ENCODE data around the gene LRIG1.

The LRIG1 gene

GRCh38 chr3:66379565-66379964 lies 121.3 kb downstream of the LRIG1 start:
- no peak overlapping the region for H3K27ac ChIP-seq
- no peak for TF ChIP-seq CTCF (conservative IDR thresholded peaks at IDR 0.05; ENCODE audit: low read depth, low read length)
- no peaks in the 10 kb centered on the region for H3K79me2 ChIP-seq (ENCODE audit: insufficient read depth, low read depth)
- H3K4me2 ChIP-seq, result no peak overlapping the region
- no peak overlapping the region for H2AFZ ChIP-seq (ENCODE audit: low read depth)
- H3K27me3 ChIP-seq (ENCODE audit: insufficient read depth, low read depth), result no peaks in the 10 kb centered on the region
- no peak overlapping the region for H3K4me3 ChIP-seq (IDR thresholded peaks at IDR 0.05; ENCODE audit: insufficient read depth, low read depth, low read length)
- no peaks in the 10 kb centered on the region for H3K4me1 ChIP-seq (ENCODE audit: low read depth, poor library complexity, severe bottlenecking)
- H3K36me3 ChIP-seq (ENCODE audit: insufficient read depth), result peaks cover 12% of the 10 kb centered on the region; the same call in 1 of the 2 replicates
- no peak overlapping the region for H3K9ac ChIP-seq
- H4K20me1 ChIP-seq (ENCODE audit: insufficient read depth), result no peaks in the 10 kb centered on the region

GRCh38 chr3:66378256-66378655 lies 122.6 kb downstream of the LRIG1 start:
- Histone ChIP-seq H3K4me2 (no peak overlapping the region), H3K9ac (no peak overlapping the region), H4K20me1 (ENCODE audit: insufficient read depth) (no peaks in the 10 kb centered on the region), H3K27me3 (ENCODE audit: insufficient read depth, low read depth) (no peaks in the 10 kb centered on the region), H3K79me2 (ENCODE audit: insufficient read depth, low read depth) (no peaks in the 10 kb centered on the region), H3K27ac (no peak overlapping the region), H3K36me3 (ENCODE audit: insufficient read depth) (peaks cover 12% of the 10 kb centered on the region; the same call in 1 of the 2 replicates), H3K4me1 (ENCODE audit: low read depth, poor library complexity, severe bottlenecking) (no peaks in the 10 kb centered on the region), H3K4me3 (IDR thresholded peaks at IDR 0.05; ENCODE audit: insufficient read depth, low read depth, low read length) (no peak overlapping the region), H2AFZ (ENCODE audit: low read depth) (no peak overlapping the region)
- TF ChIP-seq CTCF (conservative IDR thresholded peaks at IDR 0.05; ENCODE audit: low read depth, low read length), result peak; percentile 77

- Histone ChIP-seq H3K27me3 (ENCODE audit: insufficient read depth, low read depth) (no peaks in the 10 kb centered on the region), H3K4me3 (IDR thresholded peaks at IDR 0.05; ENCODE audit: insufficient read depth, low read depth, low read length) (no peak overlapping the region), H3K9ac (no peak overlapping the region), H3K27ac (no peak overlapping the region), H3K4me2 (no peak overlapping the region), H2AFZ (ENCODE audit: low read depth) (no peak overlapping the region), H3K36me3 (ENCODE audit: insufficient read depth) (peaks cover 12% of the 10 kb centered on the region; the same call in 1 of the 2 replicates), H4K20me1 (ENCODE audit: insufficient read depth) (no peaks in the 10 kb centered on the region), H3K4me1 (ENCODE audit: low read depth, poor library complexity, severe bottlenecking) (no peaks in the 10 kb centered on the region), H3K79me2 (ENCODE audit: insufficient read depth, low read depth) (no peaks in the 10 kb centered on the region)
- no peak for TF ChIP-seq CTCF (conservative IDR thresholded peaks at IDR 0.05; ENCODE audit: low read depth, low read length)
Observed at GRCh38 chr3:66377800-66378199, 123.0 kb downstream of the LRIG1 start.

- Histone ChIP-seq H2AFZ (ENCODE audit: low read depth) (no peak overlapping the region), H3K4me3 (IDR thresholded peaks at IDR 0.05; ENCODE audit: insufficient read depth, low read depth, low read length) (no peak overlapping the region), H3K4me2 (no peak overlapping the region), H3K27me3 (ENCODE audit: insufficient read depth, low read depth) (no peaks in the 10 kb centered on the region), H4K20me1 (ENCODE audit: insufficient read depth) (no peaks in the 10 kb centered on the region), H3K4me1 (ENCODE audit: low read depth, poor library complexity, severe bottlenecking) (no peaks in the 10 kb centered on the region), H3K36me3 (ENCODE audit: insufficient read depth) (peaks cover 6% of the 10 kb centered on the region; the same call in 1 of the 2 replicates), H3K27ac (no peak overlapping the region), H3K79me2 (ENCODE audit: insufficient read depth, low read depth) (no peaks in the 10 kb centered on the region), H3K9ac (no peak overlapping the region)
- no peak for TF ChIP-seq CTCF (conservative IDR thresholded peaks at IDR 0.05; ENCODE audit: low read depth, low read length)
Observed at GRCh38 chr3:66376568-66376967, 124.3 kb downstream of the LRIG1 start.

Data from KMS-11 (cell line).